Hair follicular keratinocyte (primary cell): ENCODE measurements around the gene KLHL41. TPM values are rescaled to one million over a fixed set of nuclear protein-coding genes. Genes with fewer than 3 reads are reported as not detected.

Experiments
- total RNA-seq: library from RNA; depleted of rRNA; stranded (reverse); fragments of >200 nt; gene quantifications from 2 replicates; pipeline ENCODE4 v1.2.3, GENCODE V29; 2015

Gene KLHL41
- total RNA-seq, result 0.04 TPM in 1 of 2 replicates, not detected in the other

DNA sequence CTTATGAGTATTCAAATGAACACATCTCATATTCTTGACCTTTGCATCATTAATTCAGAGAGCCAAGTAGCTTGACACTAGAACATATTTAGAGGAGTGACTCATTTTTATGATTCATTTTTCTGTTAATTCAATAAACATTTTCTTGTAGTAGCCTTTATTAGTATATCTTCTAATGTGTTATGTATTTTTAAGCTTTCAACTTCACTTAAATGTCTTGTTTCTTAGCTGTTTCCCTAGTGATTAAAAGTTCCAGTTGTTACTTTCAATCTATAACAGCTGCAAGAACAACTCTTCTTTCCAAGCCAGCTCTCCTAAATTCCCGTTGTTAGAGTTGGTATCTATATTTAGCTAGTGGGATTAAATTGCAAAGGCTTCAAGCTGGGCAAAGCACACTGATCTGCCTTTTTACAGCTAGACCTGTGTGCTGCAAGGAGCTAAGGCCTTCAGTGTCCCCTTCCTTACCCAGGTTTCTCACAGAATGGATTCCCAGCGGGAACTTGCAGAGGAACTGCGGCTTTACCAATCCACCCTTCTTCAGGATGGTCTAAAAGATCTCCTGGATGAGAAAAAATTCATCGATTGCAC, at the start of gene KLHL41:
TSS of gene KLHL41 (plus strand) at position 405 of the 588 bp plus-strand sequence. CDS start at position 482, 77 bp downstream.

DNA sequence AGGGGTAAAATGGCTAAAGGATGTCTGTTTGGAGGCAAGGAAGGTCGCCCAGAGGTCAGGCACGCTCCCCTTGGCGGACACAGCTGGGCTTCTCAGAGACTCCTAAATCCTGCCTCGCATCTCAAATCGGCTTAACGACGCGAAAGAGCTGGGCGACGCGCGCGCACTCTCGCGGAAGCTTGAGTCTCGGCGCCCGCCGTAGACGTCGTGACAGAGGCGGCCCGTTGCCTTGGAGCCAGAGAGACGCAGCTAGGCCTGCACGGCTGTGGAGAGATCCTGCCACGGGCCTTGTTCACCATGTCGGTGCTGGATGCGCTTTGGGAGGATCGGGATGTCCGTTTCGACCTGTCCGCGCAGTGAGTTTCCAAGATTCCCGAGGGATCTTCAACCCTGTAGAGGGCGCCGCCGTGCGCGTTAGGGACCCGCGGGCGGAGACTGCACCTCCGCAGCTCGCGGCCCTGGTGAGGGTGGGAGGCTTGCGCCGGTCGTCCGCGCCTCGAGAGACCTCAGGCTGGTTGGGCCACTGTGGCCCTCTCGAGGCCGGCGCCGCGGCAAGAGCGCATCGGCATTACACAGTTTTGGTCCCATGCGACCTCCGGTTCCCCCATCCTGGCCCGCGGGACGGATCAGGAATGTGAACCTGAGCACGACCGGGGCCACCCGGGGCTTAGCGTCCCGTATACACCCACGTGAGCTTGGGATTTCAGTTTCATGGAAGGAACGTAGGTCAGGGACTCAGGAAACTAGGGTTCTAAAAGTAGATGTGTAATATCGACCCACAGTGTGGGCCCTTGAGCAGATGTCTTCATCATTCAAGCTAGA, 30.0 kb upstream of the KLHL41 start, which contains the start of gene BBS5:
TSS of gene BBS5 (plus strand) at position 238 of the 822 bp plus-strand sequence. CDS start at position 298, 60 bp downstream.

DNA sequence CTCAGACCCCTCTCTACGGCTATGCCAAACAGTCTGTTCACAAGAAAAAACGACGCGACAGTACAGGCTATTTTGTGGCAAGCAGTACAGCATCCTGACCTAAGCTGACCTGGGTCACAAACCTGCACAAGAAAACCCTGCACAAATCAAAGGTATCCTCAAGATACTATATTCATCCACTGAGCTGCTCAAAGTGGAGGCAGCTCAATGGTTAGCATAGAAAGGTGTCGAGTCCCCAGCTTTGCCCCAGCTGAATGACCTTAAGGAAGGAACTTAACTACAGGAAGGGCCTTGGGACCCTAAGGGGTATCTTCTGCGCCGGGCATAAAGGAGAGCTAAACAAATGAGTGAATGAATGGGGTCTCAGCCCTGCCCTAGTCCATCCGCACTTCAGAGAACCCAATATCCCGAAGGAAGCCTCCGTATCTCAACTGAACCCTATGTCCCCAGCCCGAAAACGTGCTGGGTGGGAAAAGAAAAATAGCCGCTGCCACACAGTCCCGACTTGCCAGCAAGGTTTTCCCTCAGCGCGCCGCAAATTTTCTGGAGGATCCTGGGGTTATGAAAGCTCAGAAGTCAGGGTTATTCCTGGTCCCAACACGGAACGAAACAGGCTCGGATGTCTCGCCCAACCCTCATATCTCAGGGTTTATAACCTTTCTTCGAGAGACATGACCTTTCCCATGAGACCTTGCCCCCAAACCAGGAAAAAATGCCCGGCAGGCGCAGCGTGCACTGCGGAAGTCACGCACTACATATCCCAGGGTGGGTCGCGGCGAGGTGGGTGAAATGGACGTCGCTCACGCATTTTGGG, 63.9 kb downstream of the KLHL41 start, which contains the start of gene FASTKD1:
TSS of gene FASTKD1 (minus strand) at position 706 of the 814 bp plus-strand sequence. CDS start 1,836 bp downstream, outside the sequence.

Other genes starting within 250 kb of the KLHL41 start
- not detected in 2 replicates for gene LRP2, start 147.2 kb upstream of the KLHL41 start, total RNA-seq
- gene BBS5, start 30.2 kb upstream of the KLHL41 start, total RNA-seq, result 2.7 and 3.4 TPM in 2 replicates
- 10.9 and 23.4 TPM in 2 replicates for gene FASTKD1, start 64.2 kb downstream of the KLHL41 start, total RNA-seq
- gene PPIG, start 74.6 kb downstream of the KLHL41 start, total RNA-seq, result 21.9 and 24.6 TPM in 2 replicates
- not detected in 2 replicates for gene CFAP210, start 184.7 kb downstream of the KLHL41 start, total RNA-seq
- gene PHOSPHO2, start 184.8 kb downstream of the KLHL41 start, total RNA-seq, result 3.0 TPM in 2 replicates
- 2.0 and 3.3 TPM in 2 replicates for gene KLHL23, start 224.1 kb downstream of the KLHL41 start, total RNA-seq